ENCODE results near the gene PCYOX1L.

The PCYOX1L gene

GRCh38 chr5:149367972-149368645, 10.3 kb downstream of the PCYOX1L start:
- no peak for DNase-seq (ENCODE audit: low read depth)

- no peak for DNase-seq (ENCODE audit: low read depth)
Observed at GRCh38 chr5:149370878-149371277, 13.0 kb downstream of the PCYOX1L start.

- DNase-seq (ENCODE audit: low read depth), result peak; percentile 58
Observed at GRCh38 chr5:149371296-149371962, 13.6 kb downstream of the PCYOX1L start.

GRCh38 chr5:149372076-149372795, 14.4 kb downstream of the PCYOX1L start:
- no peak for DNase-seq (ENCODE audit: low read depth)

- no peak for DNase-seq (ENCODE audit: low read depth)
Observed at GRCh38 chr5:149372932-149373331, 15.1 kb downstream of the PCYOX1L start.

- no peak for DNase-seq (ENCODE audit: low read depth)
Observed at GRCh38 chr5:149374303-149374702, 16.5 kb downstream of the PCYOX1L start.

- DNase-seq (ENCODE audit: low read depth), result no peak
Observed at GRCh38 chr5:149374801-149375200, 17.0 kb downstream of the PCYOX1L start.

- DNase-seq (ENCODE audit: low read depth), result no peak
Observed at GRCh38 chr5:149375434-149375833, 17.6 kb downstream of the PCYOX1L start.

GRCh38 chr5:149376104-149376503, 18.3 kb downstream of the PCYOX1L start:
- DNase-seq (ENCODE audit: low read depth), result no peak

GRCh38 chr5:149376711-149377447, 19.0 kb downstream of the PCYOX1L start:
- no peak for DNase-seq (ENCODE audit: low read depth)

GRCh38 chr5:149378241-149378820, 20.5 kb downstream of the PCYOX1L start:
- no peak for DNase-seq (ENCODE audit: low read depth)

GRCh38 chr5:149379177-149379761, 21.4 kb downstream of the PCYOX1L start, which contains the start of gene IL17B:
Gene IL17B, minus strand, starts transcription at chr5:149379292. Its CDS starts 67 bp downstream, at chr5:149379225.
- DNase-seq (ENCODE audit: low read depth), result no peak

GRCh38 chr5:149379818-149380374, 22.1 kb downstream of the PCYOX1L start:
- DNase-seq (ENCODE audit: low read depth), result no peak

GRCh38 chr5:149380466-149381121, 22.7 kb downstream of the PCYOX1L start:
- DNase-seq (ENCODE audit: low read depth), result no peak

GRCh38 chr5:149381261-149381985, 23.6 kb downstream of the PCYOX1L start:
- no peak for DNase-seq (ENCODE audit: low read depth)

- peak; percentile 60 for DNase-seq (ENCODE audit: low read depth)
Observed at GRCh38 chr5:149381986-149382338, 24.1 kb downstream of the PCYOX1L start.

GRCh38 chr5:149382517-149383220, 24.8 kb downstream of the PCYOX1L start:
- no peak for DNase-seq (ENCODE audit: low read depth)

GRCh38 chr5:149383399-149383798, 25.6 kb downstream of the PCYOX1L start:
- DNase-seq (ENCODE audit: low read depth), result no peak

- DNase-seq (ENCODE audit: low read depth), result no peak
Observed at GRCh38 chr5:149386166-149386565, 28.3 kb downstream of the PCYOX1L start.

All from stimulated activated CD8-positive, alpha-beta memory T cell treated with anti-CD3 and anti-CD28 coated beads, Interleukin-12 subunit alpha, Interleukin-12 subunit beta, amount 100 ng/mL, for 1 hour (primary cell).